K562 (cell line): Measurements from ENCODE around the gene TNFRSF11A. TPM values are rescaled to one million over a fixed set of nuclear protein-coding genes. Genes with fewer than 3 reads are reported as not detected.

ENCODE experiments used
- ATAC-seq: fragments of 200-7000 bp; cut with Tn5 transposase; 3 replicates; pipeline ENCODE4 v1.9.1; 2020; ENCODE audit warnings: moderate library complexity
- BruUV-seq: library from RNA; stranded (reverse); fragments of 400-500 nt; replicated peaks from 2 replicates; lab custom pipeline; 2021; lab: Mats Ljungman, UMichigan
- CTCF ChIA-PET: fragments of 300-600 bp; formaldehyde crosslinking; extraction: SDS; loops from one replicate; lab custom pipeline; 2021; ENCODE audit warnings: low intra/inter-chr PET ratio; lab: Yijun Ruan, JAX
- POLR2A ChIA-PET: fragments of 300-600, 350-650 bp; sonication (Branson Sonifier 250); formaldehyde crosslinking; extraction: SDS; loops from one replicate; lab custom pipeline; 2021; ENCODE audit warnings: antibody characterized with exemption, inconsistent platforms; lab: Yijun Ruan, JAX
- DNase-seq, 4 experiments: peaks; one replicate each; pipeline versions ENCODE4 v3.0.0 to v3.0.0-alpha.2; 2011 to 2018; ENCODE audit warnings: low spot score in 3 of 4, mixed read lengths in 3 of 4; ENCODE audit errors: extremely low read depth in 1 of 4
- FAIRE-seq: peaks from 2 replicates; lab custom pipeline; 2011; peaks lifted over from hg19 to GRCh38; lab: Jason Lieb, UNC
- H2AFZ ChIP-seq: 2 replicates; pipeline ENCODE4 v1.6.0; 2011; ENCODE audit warnings: low read depth, low read length, control low read depth, inconsistent platforms
- H3K27ac ChIP-seq: fragments of 200-600 bp; 3 replicates; pipeline ENCODE4 v1.8.0; 2011; ENCODE audit warnings: low read depth, mild to moderate bottlenecking, control low read depth, inconsistent platforms, low read length, moderate library complexity, mixed read lengths; ENCODE audit errors: extremely low read depth
- H3K27me3 ChIP-seq, 2 experiments: fragments of 300-600 bp in 1 of 2; 2 replicates in 1 of 2; 3 replicates in 1 of 2; pipeline versions ENCODE4 v1.6.0 to v1.8.0; 2011; ENCODE audit warnings: inconsistent platforms in 2 of 2, low read length in 2 of 2, mild to moderate bottlenecking in 1 of 2, mixed read lengths in 1 of 2, moderate library complexity in 1 of 2; ENCODE audit not compliant: control insufficient read depth in 2 of 2, insufficient read depth in 2 of 2
- H3K36me3 ChIP-seq: fragments of 300-600 bp; 3 replicates; pipeline ENCODE4 v1.8.0; 2011; ENCODE audit warnings: mild to moderate bottlenecking, low read length, inconsistent platforms; ENCODE audit not compliant: control insufficient read depth, insufficient read depth
- H3K4me1 ChIP-seq, 2 experiments: fragments of 200-600 bp in 1 of 2; replicated peaks in 1 of 2; 2 replicates in 1 of 2; 3 replicates in 1 of 2; pipeline versions ENCODE4 v1.5.1 to v1.8.0; 2011; ENCODE audit warnings: inconsistent platforms in 2 of 2, low read length in 2 of 2, mild to moderate bottlenecking in 1 of 2, mixed read lengths in 1 of 2, moderate library complexity in 1 of 2; ENCODE audit not compliant: control insufficient read depth in 2 of 2, insufficient read depth in 2 of 2
- H3K4me2 ChIP-seq: 2 replicates; pipeline ENCODE4 v1.6.1; 2011; ENCODE audit warnings: low read length, control low read depth, inconsistent platforms, mixed read lengths; ENCODE audit not compliant: insufficient read depth
- H3K4me3 ChIP-seq: fragments of 200-600 bp; sonication (generic), shearing (Covaris generic); 2 replicates; pipeline ENCODE4 v1.5.1; 2016; ENCODE audit warnings: control low read depth, inconsistent platforms
- H3K79me2 ChIP-seq: fragments of 200-600 bp; 3 replicates; pipeline ENCODE4 v1.8.0; 2011; ENCODE audit warnings: low read length, inconsistent platforms; ENCODE audit not compliant: control insufficient read depth, insufficient read depth
- H3K9ac ChIP-seq, 2 experiments: 2 replicates each; pipeline versions ENCODE4 v1.6.0 to v1.6.1; 2011; ENCODE audit warnings: low read depth in 2 of 2, low read length in 2 of 2, control low read depth in 1 of 2, inconsistent platforms in 1 of 2, mild to moderate bottlenecking in 1 of 2, mixed read lengths in 1 of 2; ENCODE audit not compliant: insufficient read depth in 1 of 2
- H3K9me1 ChIP-seq: one replicate; pipeline ENCODE4 v1.6.0; 2011; ENCODE audit warnings: inconsistent platforms, mild to moderate bottlenecking, low read length, moderate library complexity; ENCODE audit not compliant: control insufficient read depth, insufficient read depth
- H3K9me3 ChIP-seq: replicated peaks from 2 replicates; pipeline ENCODE4 v1.5.1; 2011; ENCODE audit warnings: low read depth, low read length, inconsistent platforms; ENCODE audit not compliant: control insufficient read depth, insufficient read depth
- H4K20me1 ChIP-seq: replicated peaks from 2 replicates; pipeline ENCODE4 v1.6.1; 2011; ENCODE audit warnings: low read length, inconsistent platforms, mixed read lengths; ENCODE audit not compliant: control insufficient read depth, insufficient read depth
- BMI1 ChIP-seq: fragments of 150-350 bp; IDR thresholded peaks from 2 replicates; pipeline ENCODE4 v1.6.1; 2014; ENCODE audit warnings: low read length
- CBX2 ChIP-seq: fragments of 200-600 bp; sonication (generic); IDR thresholded peaks from one replicate; pipeline ENCODE4 v1.6.1; 2012; ENCODE audit warnings: mild to moderate bottlenecking, low read length, inconsistent platforms; ENCODE audit not compliant: insufficient read depth, poor library complexity, severe bottlenecking
- ETV1 ChIP-seq: fragments of 450-650 bp; conservative IDR thresholded peaks from 2 replicates; pipeline ENCODE4 v1.6.1; 2016; ENCODE audit warnings: missing genetic modification characterization, control low read depth, low read depth, missing compliant biosample characterization
- HDAC3 ChIP-seq: fragments of 450-650 bp; IDR thresholded peaks from 2 replicates; pipeline ENCODE4 v1.6.1; 2018; ENCODE audit warnings: borderline replicate concordance, mild to moderate bottlenecking, moderate library complexity; ENCODE audit not compliant: partially characterized antibody
- JUN ChIP-seq, 2 experiments: sonication (generic) in 1 of 2; formaldehyde crosslinking in 1 of 2; IDR thresholded peaks; 2 replicates each; pipeline versions ENCODE4 v1.6.1 to v1.8.0; 2012 to 2022; ENCODE audit warnings: borderline replicate concordance in 2 of 2, mild to moderate bottlenecking in 2 of 2, improper control_type of control experiment in 1 of 2, low read depth in 1 of 2, low read length in 1 of 2, missing genetic modification reagents in 1 of 2
- TBP ChIP-seq: optimal IDR thresholded peaks from 2 replicates; pipeline ENCODE3; 2011; ENCODE audit warnings: low read depth, low read length, improper control_type of control experiment
- TOE1 ChIP-seq, 2 experiments: fragments of 450-650 bp in 1 of 2; sonication (generic) in 1 of 2; formaldehyde crosslinking in 1 of 2; IDR thresholded peaks; 2 replicates each; pipeline versions ENCODE4 v1.7.1 to v1.8.0; 2016 to 2022; ENCODE audit warnings: borderline replicate concordance in 2 of 2, mild to moderate bottlenecking in 2 of 2, antibody characterized with exemption in 1 of 2, inconsistent platforms in 1 of 2, low read depth in 1 of 2, missing genetic modification reagents in 1 of 2, moderate library complexity in 1 of 2
- ZBTB33 ChIP-seq: sonication (generic); formaldehyde crosslinking; IDR thresholded peaks from 2 replicates; pipeline ENCODE4 v1.8.1; 2023; ENCODE audit warnings: mild to moderate bottlenecking, missing genetic modification reagents
- WGBS: fragments of 100-300 bp; shearing (Covaris generic); methylation state at CpG from one replicate; pipeline ENCODE4 v1.1.6; 2016; ENCODE audit warnings: low coverage, mixed read lengths; ENCODE audit not compliant: insufficient coverage; ENCODE audit errors: missing lambda C conversion rate; 5-methylcytosine and 5-hydroxymethylcytosine counted together
- in situ Hi-C: fragments of 300-500 bp; cut with MboI; formaldehyde crosslinking; loops from 4 replicates; pipeline ENCODE4 v1.15.0; 2018; ENCODE audit warnings: inconsistent platforms, mixed read lengths
- intact Hi-C: fragments of 100-400 bp; cut with micrococcal nuclease; formaldehyde crosslinking; loops from 2 replicates; pipeline ENCODE4 v1.14.2; 2022
- polyA plus RNA-seq, 8 experiments: library from polyadenylated mRNA; depleted of rRNA in 4 of 8; stranded (reverse) in 5 of 8; unstranded in 3 of 8; fragments of >200 nt; fragmentation: Nextera tagmentation in 2 of 8; fragmentation: Illumina TruSeq in 1 of 8; extraction: Ambion mirVana in 2 of 8; extraction: Trizol in 1 of 8; gene quantifications; 2 replicates each; pipeline versions ENCODE4 v1.2.1 to v1.2.3, GENCODE V29; 2011 to 2014; ENCODE audit warnings: inconsistent platforms in 1 of 8, missing spikeins in 1 of 8
- total RNA-seq, 7 experiments: library from RNA; depleted of rRNA in 6 of 7; stranded (reverse); fragments of >200 nt in 6 of 7; fragmentation: Illumina TruSeq in 2 of 7; extraction: Trizol in 2 of 7; gene quantifications; 2 replicates each; pipeline versions ENCODE4 v1.2.1 to v1.2.3, GENCODE V29; 2011 to 2021; ENCODE audit warnings: low replicate concordance in 1 of 7

Gene TNFRSF11A
- total and polyA plus RNA-seq, 9 of the 15 experiments (the other 6 are each of a cell fraction or from before 2014, with no cell fraction given): 0.03 to 0.06 (median 0.04) TPM; not detected in 6

GRCh38 chr18:62339106-62339988 is 14.2 kb downstream of the TNFRSF11A start (continued):
- TF ChIP-seq JUN (IDR thresholded peaks at IDR 0.05; ENCODE audit: borderline replicate concordance, low read depth, low read length) (peak; percentile 74), JUN (CRISPR knock-in tag; IDR thresholded peaks at IDR 0.05; ENCODE audit: borderline replicate concordance) (no peak)

- Histone ChIP-seq H4K20me1 (peaks cover 4% of the 10 kb centered on the region; the same call in 1 of the 2 replicates), H3K27ac (no peak overlapping the region), H3K27me3 (peaks cover 18 to 31% of the 10 kb centered on the region in 2 experiments), H2AFZ (no peak overlapping the region), H3K4me2 (no peak overlapping the region), H3K9me3 (no peaks in the 10 kb centered on the region), H3K9me1 (no peaks in the 10 kb centered on the region), H3K4me1 (no peaks in the 10 kb centered on the region; a peak in 1 of 5 replicates), H3K9ac (no peak overlapping the region), H3K79me2 (no peaks in the 10 kb centered on the region), H3K36me3 (no peaks in the 10 kb centered on the region), H3K4me3 (no peak overlapping the region)
- ChIA-PET POLR2A (no interaction called here), CTCF (no interaction called here)
- DNase-seq (no peak), FAIRE-seq (no peak), ATAC-seq (no peak)
- TF ChIP-seq CBX2: peak; percentile 38
- 0 out of 2 replicates have a peak, but pooled peaks have one; percentile 24 for TF ChIP-seq BMI1
- no peak for TF ChIP-seq TBP
- no peak for TF ChIP-seq HDAC3
- TF ChIP-seq TOE1 (IDR thresholded peaks at IDR 0.05; ENCODE audit: borderline replicate concordance): no peak
- TF ChIP-seq TOE1 (CRISPR knock-in tag; IDR thresholded peaks at IDR 0.05; ENCODE audit: borderline replicate concordance, low read depth): no peak
- no peak for TF ChIP-seq ETV1 (tag)
- TF ChIP-seq ZBTB33 (CRISPR knock-in tag): no peak
- intact Hi-C loops: no loop called here
- in situ Hi-C loops: no loop called here
- no TSS peak for BruUV-seq
- 3% methylated on average over 8 of the region's 9 CpGs for WGBS
Observed at GRCh38 chr18:62340996-62341395, 15.9 kb downstream of the TNFRSF11A start.
